Body of pancreas (tissue), 4 donors: ENCODE results near the gene PHOX2B.

Experiments used
- POLR2A ChIP-seq, 3 donors: fragments of 450-650 bp; IDR thresholded peaks; one replicate each; pipeline ENCODE4 v1.6.1; 2016; ENCODE audit warnings: antibody characterized with exemption in 3 of 3, mild to moderate bottlenecking in 2 of 3
- TF ChIP-seq, protein P1 (sequence below), 7 experiments: fragments of 450-650 bp in 4 of 7; fragments of 200-600 bp in 3 of 7; sonication (generic) in 3 of 7; IDR thresholded peaks; one replicate each; pipeline ENCODE4 v1.5.1; 2016 to 2019; ENCODE audit warnings: antibody characterized with exemption in 7 of 7

DNA sequence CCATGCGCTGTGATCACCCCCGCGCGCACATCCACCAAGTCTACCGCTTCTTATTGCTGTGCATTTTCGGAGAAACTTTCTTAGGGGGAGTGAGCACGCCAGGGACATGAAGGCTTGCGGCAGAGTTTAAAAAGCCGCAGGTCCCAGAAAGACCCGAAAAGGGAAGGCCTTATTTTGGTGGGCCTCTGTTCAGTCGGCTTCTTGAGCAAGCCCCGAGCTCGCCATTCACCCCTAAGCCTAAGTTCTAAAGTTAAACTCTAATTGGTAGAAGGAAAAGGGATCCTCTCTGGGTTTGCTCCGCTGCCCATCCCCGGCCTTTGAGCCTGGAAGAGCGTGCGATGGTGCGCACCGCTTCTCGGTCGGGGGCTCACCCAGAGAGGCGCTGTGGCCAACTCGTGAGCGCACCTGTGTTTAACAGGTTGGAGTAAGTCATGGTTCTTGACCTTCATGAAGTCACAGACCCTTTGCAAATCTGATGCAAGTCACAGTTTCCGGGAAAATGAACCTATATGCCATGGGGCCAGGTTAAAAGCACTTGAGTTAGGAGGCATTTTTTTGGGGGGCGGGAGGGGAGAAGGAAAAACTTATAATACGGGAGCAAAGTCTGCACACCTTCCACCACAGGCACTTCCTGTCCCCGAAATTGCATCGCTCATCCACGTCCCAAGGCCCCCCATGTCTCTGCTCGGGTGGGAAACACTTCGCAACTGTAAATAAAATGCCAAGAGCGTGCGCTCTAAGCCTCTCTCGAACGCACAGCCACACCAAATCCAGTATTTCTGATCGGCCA, 1.9 kb downstream of the PHOX2B start:
- TF ChIP-seq, protein P1, sequence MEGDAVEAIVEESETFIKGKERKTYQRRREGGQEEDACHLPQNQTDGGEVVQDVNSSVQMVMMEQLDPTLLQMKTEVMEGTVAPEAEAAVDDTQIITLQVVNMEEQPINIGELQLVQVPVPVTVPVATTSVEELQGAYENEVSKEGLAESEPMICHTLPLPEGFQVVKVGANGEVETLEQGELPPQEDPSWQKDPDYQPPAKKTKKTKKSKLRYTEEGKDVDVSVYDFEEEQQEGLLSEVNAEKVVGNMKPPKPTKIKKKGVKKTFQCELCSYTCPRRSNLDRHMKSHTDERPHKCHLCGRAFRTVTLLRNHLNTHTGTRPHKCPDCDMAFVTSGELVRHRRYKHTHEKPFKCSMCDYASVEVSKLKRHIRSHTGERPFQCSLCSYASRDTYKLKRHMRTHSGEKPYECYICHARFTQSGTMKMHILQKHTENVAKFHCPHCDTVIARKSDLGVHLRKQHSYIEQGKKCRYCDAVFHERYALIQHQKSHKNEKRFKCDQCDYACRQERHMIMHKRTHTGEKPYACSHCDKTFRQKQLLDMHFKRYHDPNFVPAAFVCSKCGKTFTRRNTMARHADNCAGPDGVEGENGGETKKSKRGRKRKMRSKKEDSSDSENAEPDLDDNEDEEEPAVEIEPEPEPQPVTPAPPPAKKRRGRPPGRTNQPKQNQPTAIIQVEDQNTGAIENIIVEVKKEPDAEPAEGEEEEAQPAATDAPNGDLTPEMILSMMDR (IDR thresholded peaks at IDR 0.05) = no peak
- no peak for TF ChIP-seq POLR2A (IDR thresholded peaks at IDR 0.05)
